Activated naive CD8-positive, alpha-beta T cell treated with anti-CD3 and anti-CD28 coated beads, Interleukin-2, amount 50 U/mL, for 24 hours (primary cell): ENCODE results near the gene PAAF1.
"Not testable (repeated sequence)": the region's sequence is repeated elsewhere in the genome, so short reads cannot be mapped to it uniquely, and the experiment has no call there.

Source experiments
- ATAC-seq: fragments of 150-1000 bp; cut with Tn5 transposase; one replicate; pipeline ENCODE4 v1.10.0; 2021
- DNase-seq: peaks from one replicate; pipeline ENCODE4 v3.0.0; 2021
- H3K27ac Mint-ChIP-seq: one replicate; pipeline ENCODE4 v1.8.0; 2021; ENCODE audit warnings: mild to moderate bottlenecking, mixed read lengths
- H3K27me3 Mint-ChIP-seq: one replicate; pipeline ENCODE4 v1.8.0; 2021; ENCODE audit warnings: mixed read lengths
- H3K36me3 Mint-ChIP-seq: one replicate; pipeline ENCODE4 v1.8.0; 2021; ENCODE audit warnings: low read depth, mixed read lengths
- H3K4me1 Mint-ChIP-seq: one replicate; pipeline ENCODE4 v1.8.0; 2021; ENCODE audit warnings: mixed read lengths
- H3K4me3 Mint-ChIP-seq: one replicate; pipeline ENCODE4 v1.8.0; 2021; ENCODE audit warnings: mild to moderate bottlenecking, moderate library complexity, mixed read lengths
- H3K9me3 Mint-ChIP-seq: one replicate; pipeline ENCODE4 v1.8.0; 2021; ENCODE audit warnings: mixed read lengths

The PAAF1 gene

GRCh38 chr11:73869332-73869949, 7.4 kb upstream of the PAAF1 start:
- Mint-ChIP-seq H3K4me1 (peaks cover 6% of the 10 kb centered on the region), H3K4me3 (no peak overlapping the region), H3K27me3 (no peaks in the 10 kb centered on the region), H3K36me3 (peaks cover 31% of the 10 kb centered on the region), H3K27ac (no peak overlapping the region), H3K9me3 (no peaks in the 10 kb centered on the region)
- ATAC-seq: no peak
- no peak for DNase-seq

- DNase-seq (no peak), ATAC-seq (no peak)
- Mint-ChIP-seq H3K27me3 (no peaks in the 10 kb centered on the region), H3K4me1 (peaks cover 13% of the 10 kb centered on the region), H3K36me3 (peaks cover 35% of the 10 kb centered on the region), H3K9me3 (no peaks in the 10 kb centered on the region), H3K4me3 (no peak overlapping the region), H3K27ac (no peak overlapping the region)
Observed at GRCh38 chr11:73870261-73870660, 6.5 kb upstream of the PAAF1 start.

- Mint-ChIP-seq H3K4me1 (peaks cover 25% of the 10 kb centered on the region), H3K36me3 (peaks cover 42% of the 10 kb centered on the region), H3K9me3 (no peaks in the 10 kb centered on the region), H3K27me3 (no peaks in the 10 kb centered on the region), H3K4me3 (no peak overlapping the region), H3K27ac (peak overlapping the region; percentile 35)
- no peak for DNase-seq
- ATAC-seq: no peak
Observed at GRCh38 chr11:73872749-73873357, 3.9 kb upstream of the PAAF1 start.

GRCh38 chr11:73875380-73875779, 1.4 kb upstream of the PAAF1 start:
- Mint-ChIP-seq H3K4me1 (peaks cover 34% of the 10 kb centered on the region), H3K36me3 (peaks cover 40% of the 10 kb centered on the region), H3K4me3 (peak overlapping the region; percentile 96), H3K27ac (peak overlapping the region; percentile 96), H3K27me3 (no peaks in the 10 kb centered on the region), H3K9me3 (no peaks in the 10 kb centered on the region)
- DNase-seq (no peak), ATAC-seq (no peak)

GRCh38 chr11:73875840-73876239, 959 bp upstream of the PAAF1 start:
- no peak for DNase-seq
- H3K36me3 Mint-ChIP-seq: peaks cover 40% of the 10 kb centered on the region
- peak overlapping the region; percentile 96 for H3K27ac Mint-ChIP-seq
- ATAC-seq: no peak
- H3K27me3 Mint-ChIP-seq: no peaks in the 10 kb centered on the region
- H3K4me1 Mint-ChIP-seq: peaks cover 34% of the 10 kb centered on the region
- H3K4me3 Mint-ChIP-seq: peak overlapping the region; percentile 96
- no peaks in the 10 kb centered on the region for H3K9me3 Mint-ChIP-seq

- DNase-seq: no peak
- Mint-ChIP-seq H3K9me3 (no peaks in the 10 kb centered on the region), H3K36me3 (peaks cover 26% of the 10 kb centered on the region), H3K4me3 (no peak overlapping the region), H3K4me1 (peaks cover 30% of the 10 kb centered on the region), H3K27me3 (no peaks in the 10 kb centered on the region), H3K27ac (no peak overlapping the region)
- no peak for ATAC-seq
Observed at GRCh38 chr11:73878771-73879170, 2.0 kb downstream of the PAAF1 start.

GRCh38 chr11:73880449-73880848, 3.6 kb downstream of the PAAF1 start:
- not testable (repeated sequence) for ATAC-seq, DNase-seq, H3K4me3 Mint-ChIP-seq, H3K27ac Mint-ChIP-seq, H3K27me3 Mint-ChIP-seq, H3K9me3 Mint-ChIP-seq
- Mint-ChIP-seq H3K4me1 (peaks cover 19% of the 10 kb centered on the region), H3K36me3 (peaks cover 16% of the 10 kb centered on the region)

- Mint-ChIP-seq H3K27me3 (no peaks in the 10 kb centered on the region), H3K36me3 (peaks cover 19% of the 10 kb centered on the region), H3K4me1 (peaks cover 2% of the 10 kb centered on the region), H3K4me3 (no peak overlapping the region), H3K27ac (no peak overlapping the region), H3K9me3 (no peaks in the 10 kb centered on the region)
- no peak for DNase-seq
- ATAC-seq: no peak
Observed at GRCh38 chr11:73883856-73884255, 7.1 kb downstream of the PAAF1 start.

GRCh38 chr11:73888244-73888643, 11.4 kb downstream of the PAAF1 start:
- no peaks in the 10 kb centered on the region for H3K27me3 Mint-ChIP-seq
- ATAC-seq (no peak), DNase-seq (no peak)
- no peaks in the 10 kb centered on the region for H3K9me3 Mint-ChIP-seq
- no peak overlapping the region for H3K27ac Mint-ChIP-seq
- H3K36me3 Mint-ChIP-seq: peaks cover 23% of the 10 kb centered on the region
- peaks cover 6% of the 10 kb centered on the region for H3K4me1 Mint-ChIP-seq
- H3K4me3 Mint-ChIP-seq: no peak overlapping the region

GRCh38 chr11:73889019-73889418, 12.2 kb downstream of the PAAF1 start:
- Mint-ChIP-seq H3K9me3 (no peaks in the 10 kb centered on the region), H3K4me1 (peaks cover 6% of the 10 kb centered on the region), H3K4me3 (no peak overlapping the region), H3K36me3 (peaks cover 19% of the 10 kb centered on the region), H3K27me3 (no peaks in the 10 kb centered on the region), H3K27ac (no peak overlapping the region)
- DNase-seq (no peak), ATAC-seq (no peak)

GRCh38 chr11:73889536-73889935, 12.7 kb downstream of the PAAF1 start:
- H3K9me3 Mint-ChIP-seq: no peaks in the 10 kb centered on the region
- no peak overlapping the region for H3K4me3 Mint-ChIP-seq
- H3K27ac Mint-ChIP-seq: no peak overlapping the region
- ATAC-seq (no peak), DNase-seq (no peak)
- H3K36me3 Mint-ChIP-seq: peaks cover 19% of the 10 kb centered on the region
- H3K27me3 Mint-ChIP-seq: no peaks in the 10 kb centered on the region
- H3K4me1 Mint-ChIP-seq: peaks cover 6% of the 10 kb centered on the region

GRCh38 chr11:73893041-73893440, 16.2 kb downstream of the PAAF1 start:
- DNase-seq: no peak
- H3K36me3 Mint-ChIP-seq: peaks cover 13% of the 10 kb centered on the region
- peaks cover 4% of the 10 kb centered on the region for H3K4me1 Mint-ChIP-seq
- ATAC-seq: no peak
- H3K27me3 Mint-ChIP-seq: no peaks in the 10 kb centered on the region
- no peak overlapping the region for H3K4me3 Mint-ChIP-seq
- no peaks in the 10 kb centered on the region for H3K9me3 Mint-ChIP-seq
- H3K27ac Mint-ChIP-seq: no peak overlapping the region

GRCh38 chr11:73894725-73895335, 18.0 kb downstream of the PAAF1 start:
- Mint-ChIP-seq H3K27me3 (no peaks in the 10 kb centered on the region), H3K4me3 (no peak overlapping the region), H3K36me3 (peaks cover 7% of the 10 kb centered on the region), H3K27ac (no peak overlapping the region), H3K9me3 (no peaks in the 10 kb centered on the region), H3K4me1 (no peaks in the 10 kb centered on the region)
- DNase-seq (no peak), ATAC-seq (no peak)

- Mint-ChIP-seq H3K9me3 (no peaks in the 10 kb centered on the region), H3K4me3 (no peak overlapping the region), H3K27ac (peak overlapping the region; percentile 29), H3K27me3 (no peaks in the 10 kb centered on the region), H3K4me1 (no peaks in the 10 kb centered on the region), H3K36me3 (peaks cover 22% of the 10 kb centered on the region)
- no peak for ATAC-seq
- DNase-seq: no peak
Observed at GRCh38 chr11:73902303-73902702, 25.5 kb downstream of the PAAF1 start.

- Mint-ChIP-seq H3K27me3 (no peaks in the 10 kb centered on the region), H3K27ac (no peak overlapping the region), H3K4me3 (no peak overlapping the region), H3K9me3 (no peaks in the 10 kb centered on the region), H3K4me1 (no peaks in the 10 kb centered on the region), H3K36me3 (peaks cover 21% of the 10 kb centered on the region)
- DNase-seq (peak; percentile 3), ATAC-seq (peak; percentile 83)
Observed at GRCh38 chr11:73907191-73907590, 30.4 kb downstream of the PAAF1 start.
